H9 (cell line): Measurements from ENCODE around the gene EDIL3. TPM values are rescaled to one million over a fixed set of nuclear protein-coding genes. Genes with fewer than 3 reads are reported as not detected.

Experiments
- DNase-seq: peaks from one replicate; pipeline ENCODE4 v3.0.0-alpha.2; 2017
- H2AFZ ChIP-seq: one replicate; pipeline ENCODE4 v1.6.1; 2013; ENCODE audit warnings: mild to moderate bottlenecking, low read length, control low read depth, moderate library complexity
- H2AK5ac ChIP-seq: 2 replicates; pipeline ENCODE4 v1.6.1; 2013; ENCODE audit warnings: low read length, control low read depth, mixed read lengths; ENCODE audit not compliant: insufficient read length
- H2BK120ac ChIP-seq: one replicate; pipeline ENCODE4 v1.6.1; 2013; ENCODE audit warnings: low read depth, mild to moderate bottlenecking, low read length, control low read depth, inconsistent platforms; ENCODE audit not compliant: poor library complexity, severe bottlenecking
- H2BK12ac ChIP-seq: 2 replicates; pipeline ENCODE4 v1.6.1; 2013; ENCODE audit warnings: low read length, control low read depth, mixed read lengths, low read depth; ENCODE audit not compliant: insufficient read length
- H2BK15ac ChIP-seq: 2 replicates; pipeline ENCODE4 v1.6.1; 2013; ENCODE audit warnings: low read depth, low read length, control low read depth
- H2BK20ac ChIP-seq: one replicate; pipeline ENCODE4 v1.6.1; 2013; ENCODE audit warnings: low read depth, mild to moderate bottlenecking, low read length, control low read depth, inconsistent platforms; ENCODE audit not compliant: poor library complexity, severe bottlenecking
- H2BK5ac ChIP-seq: 2 replicates; pipeline ENCODE4 v1.6.1; 2013; ENCODE audit warnings: low read length, control low read depth, mixed read lengths; ENCODE audit not compliant: insufficient read length
- H3K14ac ChIP-seq: 2 replicates; pipeline ENCODE4 v1.6.1; 2013; ENCODE audit warnings: low read length, control low read depth; ENCODE audit not compliant: insufficient read depth
- H3K18ac ChIP-seq: 2 replicates; pipeline ENCODE4 v1.6.1; 2013; ENCODE audit warnings: low read depth, mild to moderate bottlenecking, mixed read lengths, low read length, control low read depth; ENCODE audit not compliant: insufficient read length
- H3K23ac ChIP-seq: 2 replicates; pipeline ENCODE4 v1.6.1; 2013; ENCODE audit warnings: low read length, control low read depth, mixed read lengths, low read depth; ENCODE audit not compliant: insufficient read length
- H3K23me2 ChIP-seq: 2 replicates; pipeline ENCODE4 v1.6.1; 2013; ENCODE audit warnings: low read depth, mild to moderate bottlenecking, mixed read lengths, low read length, control low read depth; ENCODE audit not compliant: insufficient read length, poor library complexity, severe bottlenecking
- H3K27ac ChIP-seq: 2 replicates; pipeline ENCODE4 v1.5.1; 2013; ENCODE audit warnings: low read length, control low read depth, mixed read lengths, low read depth; ENCODE audit not compliant: insufficient read length
- H3K27me3 ChIP-seq: 2 replicates; pipeline ENCODE4 v1.6.1; 2013; ENCODE audit warnings: low read length, control low read depth, inconsistent platforms; ENCODE audit not compliant: insufficient read depth
- H3K4ac ChIP-seq: 2 replicates; pipeline ENCODE4 v1.6.1; 2013; ENCODE audit warnings: low read depth, mild to moderate bottlenecking, control low read depth, inconsistent platforms, low read length, moderate library complexity
- H3K4me1 ChIP-seq: 2 replicates; pipeline ENCODE4 v1.6.1; 2013; ENCODE audit warnings: low read length, control low read depth, inconsistent platforms; ENCODE audit not compliant: insufficient read depth
- H3K4me2 ChIP-seq: 2 replicates; pipeline ENCODE4 v1.6.1; 2013; ENCODE audit warnings: low read length, control low read depth, mixed read lengths; ENCODE audit not compliant: insufficient read length, insufficient read depth
- H3K56ac ChIP-seq: 2 replicates; pipeline ENCODE4 v1.6.1; 2013; ENCODE audit warnings: low read depth, mild to moderate bottlenecking, mixed read lengths, low read length, control low read depth; ENCODE audit not compliant: insufficient read length
- H3K79me1 ChIP-seq: 2 replicates; pipeline ENCODE4 v1.6.1; 2013; ENCODE audit warnings: low read depth, mild to moderate bottlenecking, moderate library complexity, low read length, control low read depth, inconsistent platforms; ENCODE audit not compliant: insufficient read depth, poor library complexity, severe bottlenecking
- H3K79me2 ChIP-seq: 2 replicates; pipeline ENCODE4 v1.6.1; 2013; ENCODE audit warnings: low read length, control low read depth, inconsistent platforms; ENCODE audit not compliant: insufficient read depth
- H3K9ac ChIP-seq: 2 replicates; pipeline ENCODE4 v1.6.1; 2013; ENCODE audit warnings: low read length, control low read depth, mixed read lengths; ENCODE audit not compliant: insufficient read length; ENCODE audit errors: extremely low read depth
- H3K9me3 ChIP-seq: one replicate; pipeline ENCODE4 v1.6.1; 2013; ENCODE audit warnings: low read depth, low read length, inconsistent platforms; ENCODE audit not compliant: control insufficient read depth
- H3T11ph ChIP-seq: one replicate; pipeline ENCODE4 v1.6.1; 2013; ENCODE audit warnings: mild to moderate bottlenecking, low read length, control low read depth, inconsistent platforms
- H4K20me1 ChIP-seq: one replicate; pipeline ENCODE4 v1.6.1; 2013; ENCODE audit not compliant: control insufficient read depth, insufficient read length, insufficient read depth
- H4K5ac ChIP-seq: 2 replicates; pipeline ENCODE4 v1.6.1; 2013; ENCODE audit warnings: low read depth, mild to moderate bottlenecking, mixed read lengths, low read length, control low read depth; ENCODE audit not compliant: insufficient read length
- H4K8ac ChIP-seq: replicated peaks from 2 replicates; pipeline ENCODE4 v1.6.1; 2013; ENCODE audit warnings: low read length, control low read depth, mixed read lengths, low read depth; ENCODE audit not compliant: insufficient read length
- H4K91ac ChIP-seq: 2 replicates; pipeline ENCODE4 v1.6.1; 2013; ENCODE audit warnings: low read depth, mild to moderate bottlenecking, moderate library complexity, mixed read lengths, low read length, control low read depth; ENCODE audit not compliant: insufficient read length
- H3K27ac Mint-ChIP-seq, 3 experiments: 2 replicates in 2 of 3; 3 replicates in 1 of 3; pipeline ENCODE4 v1.8.0; 2020 to 2021; ENCODE audit warnings: mixed read lengths in 3 of 3, mild to moderate bottlenecking in 1 of 3, moderate library complexity in 1 of 3
- H3K27me3 Mint-ChIP-seq: 2 replicates; pipeline ENCODE4 v1.8.0; 2021; ENCODE audit warnings: low read depth, mild to moderate bottlenecking, moderate library complexity, mixed read lengths
- H3K36me3 Mint-ChIP-seq, 3 experiments: 2 replicates in 2 of 3; 3 replicates in 1 of 3; pipeline ENCODE4 v1.8.0; 2020 to 2021; ENCODE audit warnings: low read depth in 3 of 3, mixed read lengths in 3 of 3; ENCODE audit not compliant: insufficient read depth in 1 of 3
- H3K4me1 Mint-ChIP-seq, 2 experiments: 2 replicates each; pipeline ENCODE4 v1.8.0; 2020; ENCODE audit warnings: mixed read lengths in 2 of 2
- H3K4me3 Mint-ChIP-seq, 2 experiments: 2 replicates in 1 of 2; 3 replicates in 1 of 2; pipeline ENCODE4 v1.8.0; 2020 to 2021; ENCODE audit warnings: mild to moderate bottlenecking in 2 of 2, mixed read lengths in 2 of 2, moderate library complexity in 1 of 2
- H3K9me3 Mint-ChIP-seq, 2 experiments: 2 replicates in 1 of 2; 3 replicates in 1 of 2; pipeline ENCODE4 v1.8.0; 2020; ENCODE audit warnings: mild to moderate bottlenecking in 2 of 2, mixed read lengths in 2 of 2, moderate library complexity in 1 of 2
- WGBS: extraction: QIAGEN DNeasy Blood & Tissue Kit; methylation state at CpG from one replicate; pipeline ENCODE4 v1.1.7; 2013; ENCODE audit warnings: missing lambda C conversion rate, low lambda C conversion rate, mixed read lengths; ENCODE audit not compliant: insufficient read length; ENCODE audit errors: extremely low coverage; 5-methylcytosine and 5-hydroxymethylcytosine counted together
- total RNA-seq: library from RNA; stranded (reverse); gene quantifications from 2 replicates; pipeline ENCODE4 v1.2.1, GENCODE V29; 2021
- TF ChIP-seq, protein P1 (sequence below): fragments of 200-600 bp; sonication (generic); conservative IDR thresholded peaks from 3 replicates; pipeline ENCODE4 v1.8.0; 2021; ENCODE audit warnings: antibody characterized with exemption, mild to moderate bottlenecking

The EDIL3 gene
- total RNA-seq, 1 experiment from 2014 or later: 61.9 TPM

DNA sequence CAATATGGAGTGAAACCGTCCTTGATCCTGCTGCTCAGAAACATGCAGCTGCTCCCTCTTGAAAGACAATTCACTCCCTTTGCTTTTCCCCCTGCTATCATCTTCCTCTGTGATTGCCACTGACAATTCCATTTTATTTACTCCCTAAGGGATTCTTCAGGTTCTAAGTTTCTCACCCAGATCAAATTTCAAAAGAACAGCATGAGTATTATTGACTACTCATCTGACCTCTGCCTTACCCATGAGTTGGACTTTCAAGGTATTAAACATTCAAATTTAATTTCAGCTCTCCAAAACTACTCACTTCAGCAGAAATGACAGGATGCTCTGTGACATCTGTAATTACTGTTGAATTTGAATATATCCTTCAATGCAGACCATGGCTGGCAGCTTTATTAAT lies 427.5 kb downstream of the EDIL3 start:
- H3K9me3 ChIP-seq: no peaks in the 10 kb centered on the region
- no peak overlapping the region for H2BK20ac ChIP-seq
- H4K5ac ChIP-seq: no peak overlapping the region
- no peak overlapping the region for H3K14ac ChIP-seq
- H3K18ac ChIP-seq: no peak overlapping the region
- no peaks in the 10 kb centered on the region for H3K79me1 ChIP-seq
- H2AFZ ChIP-seq: no peak overlapping the region
- H3T11ph ChIP-seq: no peak overlapping the region
- no peak overlapping the region for H2AK5ac ChIP-seq
- H2BK12ac ChIP-seq: no peak overlapping the region
- H3K27me3 ChIP-seq: no peaks in the 10 kb centered on the region
- H3K4me2 ChIP-seq: no peak overlapping the region
- DNase-seq: no peak
- H3K4me3 Mint-ChIP-seq: no peak overlapping the region
- no peak overlapping the region for H3K23ac ChIP-seq
- H4K20me1 ChIP-seq: no peaks in the 10 kb centered on the region
- no peak overlapping the region for H3K27ac ChIP-seq
- no peak overlapping the region for H4K8ac ChIP-seq
- H3K4ac ChIP-seq: no peak overlapping the region
- no peak overlapping the region for H2BK15ac ChIP-seq
- peaks cover 6% of the 10 kb centered on the region in 2 experiments for H3K4me1 Mint-ChIP-seq
- no peak overlapping the region for H3K9ac ChIP-seq
- no peaks in the 10 kb centered on the region for H3K79me2 ChIP-seq
- TF ChIP-seq, protein P1, sequence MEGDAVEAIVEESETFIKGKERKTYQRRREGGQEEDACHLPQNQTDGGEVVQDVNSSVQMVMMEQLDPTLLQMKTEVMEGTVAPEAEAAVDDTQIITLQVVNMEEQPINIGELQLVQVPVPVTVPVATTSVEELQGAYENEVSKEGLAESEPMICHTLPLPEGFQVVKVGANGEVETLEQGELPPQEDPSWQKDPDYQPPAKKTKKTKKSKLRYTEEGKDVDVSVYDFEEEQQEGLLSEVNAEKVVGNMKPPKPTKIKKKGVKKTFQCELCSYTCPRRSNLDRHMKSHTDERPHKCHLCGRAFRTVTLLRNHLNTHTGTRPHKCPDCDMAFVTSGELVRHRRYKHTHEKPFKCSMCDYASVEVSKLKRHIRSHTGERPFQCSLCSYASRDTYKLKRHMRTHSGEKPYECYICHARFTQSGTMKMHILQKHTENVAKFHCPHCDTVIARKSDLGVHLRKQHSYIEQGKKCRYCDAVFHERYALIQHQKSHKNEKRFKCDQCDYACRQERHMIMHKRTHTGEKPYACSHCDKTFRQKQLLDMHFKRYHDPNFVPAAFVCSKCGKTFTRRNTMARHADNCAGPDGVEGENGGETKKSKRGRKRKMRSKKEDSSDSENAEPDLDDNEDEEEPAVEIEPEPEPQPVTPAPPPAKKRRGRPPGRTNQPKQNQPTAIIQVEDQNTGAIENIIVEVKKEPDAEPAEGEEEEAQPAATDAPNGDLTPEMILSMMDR: no peak
- H3K9me3 Mint-ChIP-seq: no peaks in the 10 kb centered on the region
- no peak overlapping the region for H2BK5ac ChIP-seq
- no peak overlapping the region for H2BK120ac ChIP-seq
- peak overlapping the region in 2 of 3 experiments; percentile 23 to 44; a peak in 3 of 7 replicates for H3K27ac Mint-ChIP-seq
- no CpG with 5 or more reads among the region's 1 CpG for WGBS
- H3K27me3 Mint-ChIP-seq: no peaks in the 10 kb centered on the region
- H3K4me1 ChIP-seq: no peaks in the 10 kb centered on the region
- no peaks in the 10 kb centered on the region for H3K23me2 ChIP-seq
- H3K56ac ChIP-seq: no peak overlapping the region
- no peak overlapping the region for H4K91ac ChIP-seq
- H3K36me3 Mint-ChIP-seq: no peaks in the 10 kb centered on the region
